IMR-90 (cell line): ENCODE measurements around the gene NTRK3. TPM values are rescaled to one million over a fixed set of nuclear protein-coding genes. Genes with fewer than 3 reads are reported as not detected.

Experiments used
- ATAC-seq: fragments of 200-7000 bp; cut with Tn5 transposase; 2 replicates; pipeline ENCODE4 v1.9.1; 2020; ENCODE audit warnings: low read depth, mild to moderate bottlenecking, moderate library complexity
- BruUV-seq: library from RNA; stranded (reverse); fragments of 400-500 nt; replicated peaks from 2 replicates; lab custom pipeline; 2021; lab: Mats Ljungman, UMichigan
- CTCF ChIA-PET: fragments of 300-600 bp; formaldehyde crosslinking; extraction: SDS; loops from one replicate; lab custom pipeline; 2021; ENCODE audit warnings: antibody characterized with exemption; lab: Yijun Ruan, JAX
- POLR2A ChIA-PET: fragments of 300-600 bp; sonication (Branson Sonifier 250); formaldehyde crosslinking; loops from one replicate; lab custom pipeline; 2022; ENCODE audit warnings: antibody characterized with exemption; ENCODE audit not compliant: unreplicated experiment; lab: Charles Lee
- DNase-seq: peaks from one replicate; pipeline ENCODE4 v3.0.0; 2013
- H2AFZ ChIP-seq: replicated peaks from 2 replicates; pipeline ENCODE3; 2013; ENCODE audit warnings: low read length, mild to moderate bottlenecking; ENCODE audit not compliant: poor library complexity
- H2AK5ac ChIP-seq: 2 replicates; pipeline ENCODE4 v1.6.1; 2013; ENCODE audit warnings: low read depth, low read length, inconsistent platforms
- H2AK9ac ChIP-seq: replicated peaks from 2 replicates; pipeline ENCODE3; 2013; ENCODE audit warnings: mild to moderate bottlenecking, low read depth, low read length, moderate library complexity; ENCODE audit not compliant: poor library complexity
- H2BK120ac ChIP-seq: 2 replicates; pipeline ENCODE4 v1.6.1; 2013; ENCODE audit warnings: low read depth, low read length, inconsistent platforms
- H2BK15ac ChIP-seq: 3 replicates; pipeline ENCODE4 v1.6.1; 2013; ENCODE audit warnings: low read depth, low read length, inconsistent platforms
- H2BK20ac ChIP-seq: 2 replicates; pipeline ENCODE4 v1.6.1; 2013; ENCODE audit warnings: low read depth, mild to moderate bottlenecking, inconsistent platforms, low read length, moderate library complexity
- H2BK5ac ChIP-seq: 2 replicates; pipeline ENCODE4 v1.6.1; 2013; ENCODE audit warnings: mild to moderate bottlenecking, low read depth, low read length, inconsistent platforms; ENCODE audit not compliant: poor library complexity, severe bottlenecking
- H3K14ac ChIP-seq: replicated peaks from 2 replicates; pipeline ENCODE4 v1.6.1; 2013; ENCODE audit warnings: low read depth, low read length, inconsistent platforms
- H3K18ac ChIP-seq: 2 replicates; pipeline ENCODE4 v1.6.1; 2013; ENCODE audit warnings: low read depth, low read length, control low read depth
- H3K23ac ChIP-seq: 2 replicates; pipeline ENCODE4 v1.6.1; 2013; ENCODE audit warnings: low read depth, low read length, inconsistent platforms
- H3K27ac ChIP-seq: 2 replicates; pipeline ENCODE4 v1.5.1; 2013; ENCODE audit warnings: mild to moderate bottlenecking, control low read depth, low read length; ENCODE audit not compliant: insufficient read depth
- H3K27me3 ChIP-seq: 2 replicates; pipeline ENCODE4 v1.6.1; 2013; ENCODE audit warnings: low read length; ENCODE audit not compliant: control insufficient read depth, insufficient read depth
- H3K36me3 ChIP-seq: 2 replicates; pipeline ENCODE4 v1.6.1; 2013; ENCODE audit warnings: low read length, mixed read lengths; ENCODE audit not compliant: control insufficient read depth, insufficient read depth
- H3K4ac ChIP-seq: 2 replicates; pipeline ENCODE4 v1.6.1; 2013; ENCODE audit warnings: low read depth, low read length, inconsistent platforms
- H3K4me1 ChIP-seq: 2 replicates; pipeline ENCODE4 v1.6.1; 2013; ENCODE audit warnings: low read length, mixed read lengths; ENCODE audit not compliant: control insufficient read depth, insufficient read depth
- H3K4me2 ChIP-seq: 2 replicates; pipeline ENCODE4 v1.6.1; 2013; ENCODE audit warnings: low read depth, mild to moderate bottlenecking, control low read depth, low read length, moderate library complexity
- H3K4me3 ChIP-seq: 2 replicates; pipeline ENCODE4 v1.5.1; 2013; ENCODE audit warnings: low read depth, mild to moderate bottlenecking, control low read depth, low read length, moderate library complexity; ENCODE audit not compliant: insufficient read depth
- H3K56ac ChIP-seq: 2 replicates; pipeline ENCODE4 v1.6.1; 2013; ENCODE audit warnings: low read length, inconsistent platforms; ENCODE audit not compliant: insufficient read depth; ENCODE audit errors: extremely low read depth
- H3K79me1 ChIP-seq, 2 experiments: 2 replicates each; pipeline ENCODE4 v1.6.1; 2013; ENCODE audit warnings: low read length in 2 of 2, inconsistent platforms in 1 of 2, low read depth in 1 of 2
- H3K9ac ChIP-seq: 2 replicates; pipeline ENCODE4 v1.6.1; 2013; ENCODE audit warnings: low read depth, low read length, control low read depth
- H3K9me1 ChIP-seq: 2 replicates; pipeline ENCODE4 v1.6.1; 2013; ENCODE audit warnings: low read length, inconsistent platforms; ENCODE audit not compliant: insufficient read depth
- H3K9me3 ChIP-seq: 2 replicates; pipeline ENCODE4 v1.6.1; 2013; ENCODE audit warnings: low read length; ENCODE audit not compliant: control insufficient read depth, insufficient read depth
- H4K20me1 ChIP-seq: 2 replicates; pipeline ENCODE4 v1.6.1; 2013; ENCODE audit warnings: low read length, inconsistent platforms; ENCODE audit not compliant: insufficient read depth
- H4K5ac ChIP-seq: 2 replicates; pipeline ENCODE4 v1.6.1; 2013; ENCODE audit warnings: mild to moderate bottlenecking, low read depth, low read length, control low read depth
- H4K8ac ChIP-seq, 2 experiments: 2 replicates each; pipeline ENCODE4 v1.6.1; 2013; ENCODE audit warnings: low read depth in 2 of 2, low read length in 2 of 2, control low read depth in 1 of 2, inconsistent platforms in 1 of 2
- H4K91ac ChIP-seq: 2 replicates; pipeline ENCODE4 v1.6.1; 2013; ENCODE audit warnings: low read depth, low read length, inconsistent platforms; ENCODE audit not compliant: insufficient read depth
- WGBS, 2 experiments: methylation state at CpG; one replicate each; pipeline versions ENCODE4 v1.1.5 to v1.1.7; 2013; ENCODE audit warnings: missing lambda C conversion rate in 2 of 2; ENCODE audit not compliant: insufficient read length in 1 of 2; ENCODE audit errors: extremely low coverage in 2 of 2; 5-methylcytosine and 5-hydroxymethylcytosine counted together
- dilution Hi-C: fragments of 300-500 bp; cut with HindIII; formaldehyde crosslinking; loops from one replicate; pipeline ENCODE4 v1.14.3; 2018; ENCODE audit warnings: low sequenced_read_pairs; ENCODE audit not compliant: unreplicated experiment
- in situ Hi-C: fragments of 300-500 bp; cut with MboI; formaldehyde crosslinking; loops from 3 replicates; pipeline ENCODE4 v1.14.3; 2019; ENCODE audit warnings: low sequenced_read_pairs, inconsistent platforms, mixed read lengths
- intact Hi-C: fragments of 100-400 bp; cut with micrococcal nuclease; formaldehyde crosslinking; loops from 2 replicates; pipeline ENCODE4 v1.10.0; 2022
- polyA plus RNA-seq, 3 experiments: library from polyadenylated mRNA; depleted of rRNA; stranded (reverse); fragments of >200 nt; gene quantifications; 2 replicates each; pipeline ENCODE4 v1.2.3, GENCODE V29; 2012; ENCODE audit warnings: low replicate concordance in 1 of 3
- total RNA-seq: library from RNA; depleted of rRNA; stranded (reverse); fragments of >200 nt; gene quantifications from 2 replicates; pipeline ENCODE4 v1.2.3, GENCODE V29; 2012
- TF ChIP-seq, protein P1 (sequence below): fragments of 150-350 bp; IDR thresholded peaks from 2 replicates; pipeline ENCODE4 v1.6.1; 2016; ENCODE audit warnings: low read depth, mild to moderate bottlenecking, low read length, moderate library complexity, borderline replicate concordance

Gene NTRK3
- total and polyA plus RNA-seq, 2 of the 4 experiments (the other 2 are of a cell fraction): under 0.01 to 0.15 TPM

DNA sequence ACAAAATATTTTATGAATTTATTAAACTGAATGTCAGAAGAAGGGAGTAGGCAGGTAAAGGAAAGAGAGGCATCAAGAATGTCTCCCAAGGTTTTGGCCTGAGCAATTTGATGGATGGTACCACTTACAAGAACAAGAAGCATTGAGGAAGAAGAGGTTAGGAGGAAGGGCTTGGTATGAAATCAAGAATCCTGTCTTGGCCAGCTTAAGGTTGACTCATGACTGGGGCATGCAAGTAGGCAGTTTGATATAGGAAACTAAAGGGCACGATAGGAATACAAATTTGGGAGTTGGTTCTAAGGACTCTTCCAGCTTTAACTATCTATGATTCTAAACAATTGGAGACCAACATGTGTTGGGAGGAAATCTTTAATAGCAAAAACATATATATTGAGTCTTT lies 79.1 kb downstream of the NTRK3 start:
- WGBS, 2 experiments: no CpG with 5 or more reads among the region's 1 CpG
- H3K4ac ChIP-seq: no peak overlapping the region
- ChIA-PET CTCF (no interaction called here), POLR2A (no interaction called here)
- no peak overlapping the region for H3K4me3 ChIP-seq
- H3K18ac ChIP-seq: no peak overlapping the region
- H3K9ac ChIP-seq: no peak overlapping the region
- intact Hi-C loops (no loop called here), dilution Hi-C loops (no loop called here), in situ Hi-C loops (no loop called here)
- H4K5ac ChIP-seq: no peak overlapping the region
- ATAC-seq: no peak
- no peaks in the 10 kb centered on the region for H4K20me1 ChIP-seq
- H2BK20ac ChIP-seq: no peak overlapping the region
- no peaks in the 10 kb centered on the region for H3K4me1 ChIP-seq
- DNase-seq: no peak
- no peak overlapping the region for H3K56ac ChIP-seq
- no peaks in the 10 kb centered on the region for H3K36me3 ChIP-seq
- H2AFZ ChIP-seq: no peak overlapping the region
- no peaks in the 10 kb centered on the region for H3K27me3 ChIP-seq
- no peak overlapping the region for H3K23ac ChIP-seq
- no peak overlapping the region for H3K14ac ChIP-seq
- no peak overlapping the region for H2BK5ac ChIP-seq
- H3K9me1 ChIP-seq: no peaks in the 10 kb centered on the region
- H3K4me2 ChIP-seq: no peak overlapping the region
- no peaks in the 10 kb centered on the region for H3K79me1 ChIP-seq
- H2AK5ac ChIP-seq: no peak overlapping the region
- TF ChIP-seq, protein P1, sequence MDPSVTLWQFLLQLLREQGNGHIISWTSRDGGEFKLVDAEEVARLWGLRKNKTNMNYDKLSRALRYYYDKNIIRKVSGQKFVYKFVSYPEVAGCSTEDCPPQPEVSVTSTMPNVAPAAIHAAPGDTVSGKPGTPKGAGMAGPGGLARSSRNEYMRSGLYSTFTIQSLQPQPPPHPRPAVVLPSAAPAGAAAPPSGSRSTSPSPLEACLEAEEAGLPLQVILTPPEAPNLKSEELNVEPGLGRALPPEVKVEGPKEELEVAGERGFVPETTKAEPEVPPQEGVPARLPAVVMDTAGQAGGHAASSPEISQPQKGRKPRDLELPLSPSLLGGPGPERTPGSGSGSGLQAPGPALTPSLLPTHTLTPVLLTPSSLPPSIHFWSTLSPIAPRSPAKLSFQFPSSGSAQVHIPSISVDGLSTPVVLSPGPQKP: no peak
- no peak overlapping the region for H2BK120ac ChIP-seq
- no TSS peak for BruUV-seq
- no peak overlapping the region for H2AK9ac ChIP-seq
- H2BK15ac ChIP-seq: no peak overlapping the region
- H4K91ac ChIP-seq: no peak overlapping the region
- no peak overlapping the region for H3K27ac ChIP-seq
- no peak overlapping the region for H4K8ac ChIP-seq
- peaks cover 25% of the 10 kb centered on the region for H3K9me3 ChIP-seq
